Loucy (cell line): ENCODE data around the gene HIP1R.

Experiments used
- EZH2phosphoT487 ChIP-seq: fragments of 200-600 bp; IDR thresholded peaks from 2 replicates; pipeline ENCODE4 v1.6.1; 2018; ENCODE audit warnings: antibody characterized with exemption, mild to moderate bottlenecking, moderate library complexity, borderline replicate concordance
- TF ChIP-seq, protein P1 (sequence below): fragments of 200-600 bp; sonication (generic); conservative IDR thresholded peaks from 2 replicates; pipeline ENCODE4 v1.5.1; 2014; ENCODE audit warnings: mild to moderate bottlenecking, antibody characterized with exemption, low read length

- TF ChIP-seq, protein P1, sequence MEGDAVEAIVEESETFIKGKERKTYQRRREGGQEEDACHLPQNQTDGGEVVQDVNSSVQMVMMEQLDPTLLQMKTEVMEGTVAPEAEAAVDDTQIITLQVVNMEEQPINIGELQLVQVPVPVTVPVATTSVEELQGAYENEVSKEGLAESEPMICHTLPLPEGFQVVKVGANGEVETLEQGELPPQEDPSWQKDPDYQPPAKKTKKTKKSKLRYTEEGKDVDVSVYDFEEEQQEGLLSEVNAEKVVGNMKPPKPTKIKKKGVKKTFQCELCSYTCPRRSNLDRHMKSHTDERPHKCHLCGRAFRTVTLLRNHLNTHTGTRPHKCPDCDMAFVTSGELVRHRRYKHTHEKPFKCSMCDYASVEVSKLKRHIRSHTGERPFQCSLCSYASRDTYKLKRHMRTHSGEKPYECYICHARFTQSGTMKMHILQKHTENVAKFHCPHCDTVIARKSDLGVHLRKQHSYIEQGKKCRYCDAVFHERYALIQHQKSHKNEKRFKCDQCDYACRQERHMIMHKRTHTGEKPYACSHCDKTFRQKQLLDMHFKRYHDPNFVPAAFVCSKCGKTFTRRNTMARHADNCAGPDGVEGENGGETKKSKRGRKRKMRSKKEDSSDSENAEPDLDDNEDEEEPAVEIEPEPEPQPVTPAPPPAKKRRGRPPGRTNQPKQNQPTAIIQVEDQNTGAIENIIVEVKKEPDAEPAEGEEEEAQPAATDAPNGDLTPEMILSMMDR, result no peak
- no peak for TF ChIP-seq EZH2phosphoT487
Observed at GRCh38 chr12:122820838-122821271, 14.4 kb upstream of the HIP1R start.
